Nephron progenitor cell (in vitro differentiated cells): Measurements from ENCODE around the gene MUC12.
"Not testable (repeated sequence)": the region's sequence is repeated elsewhere in the genome, so short reads cannot be mapped to it uniquely, and the experiment has no call there.

Experiments
- DNase-seq: peaks from one replicate; pipeline ENCODE4 v3.0.0; 2021
- H3K27ac Mint-ChIP-seq: 2 replicates; pipeline ENCODE4 v1.8.0; 2021; ENCODE audit warnings: mild to moderate bottlenecking, moderate library complexity, mixed read lengths
- H3K27me3 Mint-ChIP-seq: 2 replicates; pipeline ENCODE4 v1.8.0; 2021; ENCODE audit warnings: mild to moderate bottlenecking, low read depth, mixed read lengths; ENCODE audit not compliant: poor library complexity
- H3K36me3 Mint-ChIP-seq: 2 replicates; pipeline ENCODE4 v1.8.0; 2021; ENCODE audit warnings: low read depth, mixed read lengths
- H3K4me1 Mint-ChIP-seq: 2 replicates; pipeline ENCODE4 v1.8.0; 2021; ENCODE audit warnings: mixed read lengths
- H3K4me3 Mint-ChIP-seq: 2 replicates; pipeline ENCODE4 v1.8.0; 2021; ENCODE audit warnings: mild to moderate bottlenecking, moderate library complexity, mixed read lengths
- H3K9me3 Mint-ChIP-seq: 2 replicates; pipeline ENCODE4 v1.8.0; 2021; ENCODE audit warnings: mild to moderate bottlenecking, moderate library complexity, mixed read lengths
- CTCF ChIP-seq: fragments of 200-600 bp; sonication (generic); IDR thresholded peaks from 2 replicates; pipeline ENCODE4 v1.5.0; 2021; ENCODE audit warnings: antibody characterized with exemption

Gene MUC12

GRCh38 chr7:101058355-101058754 lies 89.0 kb downstream of the MUC12 start:
- DNase-seq: peak; percentile 96
- no peaks in the 10 kb centered on the region for H3K4me1 Mint-ChIP-seq
- TF ChIP-seq CTCF: no peak
- H3K9me3 Mint-ChIP-seq: no peaks in the 10 kb centered on the region
- H3K27ac Mint-ChIP-seq: no peak overlapping the region
- no peaks in the 10 kb centered on the region for H3K36me3 Mint-ChIP-seq
- no peak overlapping the region for H3K4me3 Mint-ChIP-seq
- peaks cover 86% of the 10 kb centered on the region for H3K27me3 Mint-ChIP-seq

- Mint-ChIP-seq H3K36me3 (no peaks in the 10 kb centered on the region), H3K27ac (no peak overlapping the region), H3K4me3 (no peak overlapping the region), H3K9me3 (no peaks in the 10 kb centered on the region), H3K27me3 (peaks cover 90% of the 10 kb centered on the region), H3K4me1 (peaks cover 8% of the 10 kb centered on the region)
- TF ChIP-seq CTCF: peak; percentile 9
- DNase-seq: no peak
Observed at GRCh38 chr7:101059620-101059942, 90.2 kb downstream of the MUC12 start.

DNA sequence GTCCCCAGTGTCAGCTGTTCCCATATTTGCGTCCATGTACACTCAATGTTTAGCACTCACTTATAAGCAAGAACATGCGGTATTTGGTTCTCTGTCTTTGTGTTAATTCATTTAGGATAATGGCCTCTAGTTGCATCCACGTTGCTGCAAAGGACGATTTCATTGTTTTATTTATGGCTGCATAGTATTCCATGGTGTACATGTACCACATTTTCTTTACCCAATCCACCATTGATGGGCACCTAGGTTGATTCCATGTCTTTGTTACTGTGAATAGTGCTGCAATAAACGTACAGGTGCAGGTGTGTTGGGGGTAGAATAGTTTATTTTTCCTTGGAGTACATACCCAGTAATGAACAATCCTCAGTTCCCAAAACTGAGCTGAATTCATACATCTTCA lies 91.6 kb downstream of the MUC12 start:
- no peak for DNase-seq
- Mint-ChIP-seq H3K36me3 (no peaks in the 10 kb centered on the region), H3K27ac (no peak overlapping the region), H3K27me3 (peaks cover 78% of the 10 kb centered on the region), H3K4me1 (peaks cover 10% of the 10 kb centered on the region), H3K4me3 (no peak overlapping the region), H3K9me3 (no peaks in the 10 kb centered on the region)
- no peak for TF ChIP-seq CTCF

DNA sequence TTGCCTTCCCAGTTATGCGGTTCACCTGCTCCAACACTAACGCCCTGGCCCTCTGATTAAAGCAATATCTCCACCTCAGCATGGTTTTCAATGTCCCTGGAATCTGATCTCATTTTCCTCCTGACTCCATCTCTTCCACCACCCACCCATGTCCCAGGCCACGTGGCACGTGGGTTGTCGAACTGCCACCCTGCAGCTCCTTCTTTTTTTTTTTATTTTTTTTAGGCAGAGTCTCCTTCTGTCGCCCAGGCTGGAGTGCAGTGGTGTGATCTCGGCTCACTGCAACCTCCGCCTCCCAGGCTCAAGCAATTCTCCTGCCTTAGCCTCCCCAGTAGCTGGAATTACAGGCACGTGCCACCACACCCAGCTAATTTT lies 94.8 kb downstream of the MUC12 start:
- Mint-ChIP-seq H3K27me3 (peaks cover 61% of the 10 kb centered on the region), H3K4me1 (peaks cover 21% of the 10 kb centered on the region)
- H3K36me3 Mint-ChIP-seq, H3K9me3 Mint-ChIP-seq, DNase-seq, H3K4me3 Mint-ChIP-seq, H3K27ac Mint-ChIP-seq: not testable (repeated sequence)

DNA sequence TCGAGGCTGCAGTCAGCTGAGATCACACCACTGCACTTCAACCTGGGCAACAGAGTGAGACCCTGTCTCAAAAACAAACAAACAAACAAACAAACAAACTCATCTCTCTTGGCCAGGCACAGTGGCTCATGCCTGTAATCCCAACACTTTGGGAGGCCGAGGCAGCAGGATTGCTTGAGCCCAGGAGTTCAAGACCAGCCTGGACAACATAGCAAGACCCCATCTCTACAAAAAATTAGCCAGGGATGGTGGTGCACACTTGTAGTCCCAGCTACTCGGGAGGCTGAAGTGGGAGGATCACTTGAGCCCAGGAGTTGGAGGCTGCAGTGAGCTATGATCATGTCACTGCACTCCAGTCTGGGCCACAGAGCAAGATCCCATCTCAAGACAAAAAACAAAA lies 95.8 kb downstream of the MUC12 start:
- Mint-ChIP-seq H3K27me3 (peaks cover 55% of the 10 kb centered on the region), H3K4me1 (peaks cover 21% of the 10 kb centered on the region)
- not testable (repeated sequence) for DNase-seq, H3K27ac Mint-ChIP-seq, H3K4me3 Mint-ChIP-seq, H3K9me3 Mint-ChIP-seq, H3K36me3 Mint-ChIP-seq

GRCh38 chr7:101066141-101066832 lies 96.9 kb downstream of the MUC12 start:
- H3K4me3 Mint-ChIP-seq: peak overlapping the region; percentile 55
- no peaks in the 10 kb centered on the region for H3K36me3 Mint-ChIP-seq
- DNase-seq: peak; percentile 40
- no peak for TF ChIP-seq CTCF
- peaks cover 21% of the 10 kb centered on the region for H3K4me1 Mint-ChIP-seq
- H3K27me3 Mint-ChIP-seq: peaks cover 50% of the 10 kb centered on the region
- no peaks in the 10 kb centered on the region for H3K9me3 Mint-ChIP-seq
- peak overlapping the region; percentile 95 for H3K27ac Mint-ChIP-seq

DNA sequence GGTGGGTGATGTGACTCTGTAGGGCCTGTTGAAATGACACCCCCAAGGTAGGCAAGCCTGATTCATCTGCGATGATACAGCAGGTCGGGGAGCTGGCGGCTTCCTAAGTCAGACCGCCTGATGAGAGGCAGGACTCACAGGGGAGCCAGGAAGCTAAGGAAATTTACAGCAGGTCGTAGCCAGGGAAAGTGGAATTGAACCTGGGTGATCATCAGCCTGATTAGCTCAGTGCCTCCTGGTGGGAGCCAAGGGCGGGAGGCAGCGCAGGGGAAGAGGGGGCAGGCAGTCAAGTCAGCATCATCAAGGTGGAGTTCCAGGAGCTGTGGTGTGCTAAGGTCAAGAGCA lies 97.4 kb downstream of the MUC12 start:
- Mint-ChIP-seq H3K9me3 (no peaks in the 10 kb centered on the region), H3K36me3 (no peaks in the 10 kb centered on the region), H3K4me1 (peaks cover 21% of the 10 kb centered on the region), H3K27ac (peak overlapping the region; percentile 64), H3K4me3 (peak overlapping the region; percentile 55), H3K27me3 (peaks cover 49% of the 10 kb centered on the region)
- no peak for DNase-seq
- no peak for TF ChIP-seq CTCF
